HEK293 (cell line): ENCODE measurements around the gene EPAS1.

Source experiments
- CTCF ChIA-PET: fragments of 350-600 bp; formaldehyde crosslinking; extraction: SDS; loops from one replicate; lab custom pipeline; 2021; ENCODE audit warnings: antibody characterized with exemption; lab: Yijun Ruan, JAX
- POLR2A ChIA-PET: fragments of 300-600 bp; formaldehyde crosslinking; extraction: SDS; loops from one replicate; lab custom pipeline; 2020; ENCODE audit warnings: antibody characterized with exemption, inconsistent platforms; lab: Yijun Ruan, JAX
- H3K27ac ChIP-seq: fragments of 200-500 bp; sonication (Bioruptor generic); 2 replicates; pipeline ENCODE4 v1.5.1; 2014; ENCODE audit warnings: low read depth, low read length, control low read depth, inconsistent platforms; ENCODE audit errors: extremely low read depth
- H3K36me3 ChIP-seq, 2 experiments: fragments of 200-500 bp in 1 of 2; sonication (Bioruptor generic) in 1 of 2; 1 replicate in 1 of 2; 2 replicates in 1 of 2; pipeline ENCODE4 v1.5.1; 2014 to 2017; ENCODE audit warnings: inconsistent platforms in 2 of 2, low read length in 2 of 2; ENCODE audit not compliant: control insufficient read depth in 2 of 2, insufficient read depth in 1 of 2
- H3K4me1 ChIP-seq: fragments of 200-500 bp; sonication (Bioruptor generic); 2 replicates; pipeline ENCODE4 v1.5.1; 2014; ENCODE audit warnings: mild to moderate bottlenecking, low read length, inconsistent platforms; ENCODE audit not compliant: control insufficient read depth, insufficient read depth
- H3K4me3 ChIP-seq: 2 replicates; pipeline ENCODE4 v1.5.1; 2011; ENCODE audit warnings: low read depth, mild to moderate bottlenecking, control low read depth, low read length, moderate library complexity
- H3K9me3 ChIP-seq: fragments of 200-500 bp; sonication (Bioruptor generic); 2 replicates; pipeline ENCODE4 v1.5.1; 2014; ENCODE audit warnings: low read depth, low read length, inconsistent platforms; ENCODE audit not compliant: control insufficient read depth, insufficient read depth
- CTCF ChIP-seq: fragments of 450-650 bp; formaldehyde crosslinking; IDR thresholded peaks from 2 replicates; pipeline ENCODE4 v1.5.1; 2016; ENCODE audit warnings: missing biosample characterization, missing genetic modification characterization
- GFI1B ChIP-seq: fragments of 450-650 bp; formaldehyde crosslinking; IDR thresholded peaks from 2 replicates; pipeline ENCODE4 v1.5.1; 2016; ENCODE audit warnings: missing biosample characterization, missing genetic modification characterization
- HOXD13 ChIP-seq: sonication (generic); formaldehyde crosslinking; IDR thresholded peaks from 2 replicates; pipeline ENCODE4 v1.8.0; 2022; ENCODE audit warnings: missing genetic modification reagents, borderline replicate concordance
- KLF7 ChIP-seq: fragments of 450-650 bp; formaldehyde crosslinking; IDR thresholded peaks from 2 replicates; pipeline ENCODE4 v1.5.1; 2016; ENCODE audit warnings: missing biosample characterization, missing genetic modification characterization, borderline replicate concordance
- OSR2 ChIP-seq: fragments of 450-650 bp; formaldehyde crosslinking; IDR thresholded peaks from 2 replicates; pipeline ENCODE4 v1.5.1; 2016; ENCODE audit warnings: missing biosample characterization, missing genetic modification characterization
- PRDM10 ChIP-seq: fragments of 450-650 bp; formaldehyde crosslinking; IDR thresholded peaks from 2 replicates; pipeline ENCODE4 v1.5.1; 2016; ENCODE audit warnings: missing biosample characterization, missing genetic modification characterization
- PRDM2 ChIP-seq: fragments of 450-650 bp; formaldehyde crosslinking; IDR thresholded peaks from 2 replicates; pipeline ENCODE4 v1.5.1; 2016; ENCODE audit warnings: missing biosample characterization, missing genetic modification characterization, borderline replicate concordance
- PRDM6 ChIP-seq: fragments of 450-650 bp; formaldehyde crosslinking; IDR thresholded peaks from 2 replicates; pipeline ENCODE4 v1.5.1; 2017; ENCODE audit warnings: missing biosample characterization, missing genetic modification characterization
- RBAK ChIP-seq: fragments of 450-650 bp; formaldehyde crosslinking; IDR thresholded peaks from 2 replicates; pipeline ENCODE4 v1.5.1; 2016; ENCODE audit warnings: missing biosample characterization, missing genetic modification characterization
- SP7 ChIP-seq: fragments of 450-650 bp; formaldehyde crosslinking; IDR thresholded peaks from 2 replicates; pipeline ENCODE4 v1.5.1; 2016; ENCODE audit warnings: missing biosample characterization, missing genetic modification characterization
- ZNF112 ChIP-seq: fragments of 450-650 bp; formaldehyde crosslinking; IDR thresholded peaks from 2 replicates; pipeline ENCODE4 v1.5.0; 2017; ENCODE audit warnings: missing biosample characterization, missing genetic modification characterization
- ZNF121 ChIP-seq: fragments of 450-650 bp; formaldehyde crosslinking; IDR thresholded peaks from 2 replicates; pipeline ENCODE4 v1.5.1; 2016; ENCODE audit warnings: missing biosample characterization, missing genetic modification characterization
- ZNF132 ChIP-seq: fragments of 450-650 bp; formaldehyde crosslinking; IDR thresholded peaks from 2 replicates; pipeline ENCODE4 v1.5.1; 2017; ENCODE audit warnings: missing biosample characterization, missing genetic modification characterization, borderline replicate concordance
- ZNF133 ChIP-seq: fragments of 450-650 bp; formaldehyde crosslinking; IDR thresholded peaks from 2 replicates; pipeline ENCODE4 v1.5.1; 2016; ENCODE audit warnings: missing biosample characterization, missing genetic modification characterization
- ZNF184 ChIP-seq: fragments of 450-650 bp; IDR thresholded peaks from 2 replicates; pipeline ENCODE4 v1.5.1; 2018; ENCODE audit warnings: missing biosample characterization, mild to moderate bottlenecking, missing genetic modification characterization
- ZNF221 ChIP-seq: fragments of 450-650 bp; formaldehyde crosslinking; IDR thresholded peaks from 2 replicates; pipeline ENCODE4 v1.5.1; 2017; ENCODE audit warnings: missing biosample characterization, missing genetic modification characterization, borderline replicate concordance
- ZNF398 ChIP-seq: fragments of 450-650 bp; formaldehyde crosslinking; IDR thresholded peaks from 2 replicates; pipeline ENCODE4 v1.5.1; 2017; ENCODE audit warnings: missing biosample characterization, missing genetic modification characterization
- ZNF426 ChIP-seq: fragments of 450-650 bp; formaldehyde crosslinking; IDR thresholded peaks from 2 replicates; pipeline ENCODE4 v1.5.1; 2017; ENCODE audit warnings: missing biosample characterization, missing genetic modification characterization, mild to moderate bottlenecking, inconsistent platforms, moderate library complexity
- ZNF514 ChIP-seq: fragments of 450-650 bp; formaldehyde crosslinking; IDR thresholded peaks from 2 replicates; pipeline ENCODE4 v1.5.1; 2016; ENCODE audit warnings: missing biosample characterization, missing genetic modification characterization
- ZNF561 ChIP-seq: fragments of 450-650 bp; IDR thresholded peaks from 2 replicates; pipeline ENCODE4 v1.5.1; 2018; ENCODE audit warnings: missing biosample characterization, missing genetic modification characterization, borderline replicate concordance

Gene EPAS1

GRCh38 chr2:46375566-46376125 lies 78.4 kb downstream of the EPAS1 start (continued):
- TF ChIP-seq ZNF221 (tag by site-specific recombination) (no peak), ZNF398 (tag by site-specific recombination) (no peak), ZNF132 (tag by site-specific recombination) (no peak)
- TF ChIP-seq, all 188 proteins: peak for 0

GRCh38 chr2:46376586-46376985 lies 79.4 kb downstream of the EPAS1 start:
- no peaks in the 10 kb centered on the region for H3K9me3 ChIP-seq
- TF ChIP-seq RBAK (no peak), ZNF121 (tag by site-specific recombination) (no peak), HOXD13 (CRISPR knock-in tag) (no peak), PRDM10 (tag by site-specific recombination) (no peak), ZNF561 (tag by site-specific recombination) (no peak), ZNF514 (tag by site-specific recombination) (no peak), KLF7 (tag by site-specific recombination) (no peak), PRDM6 (tag by site-specific recombination) (no peak), ZNF112 (tag by site-specific recombination) (no peak), GFI1B (tag by site-specific recombination) (no peak), OSR2 (tag by site-specific recombination) (no peak), PRDM2 (tag by site-specific recombination) (no peak), ZNF133 (tag by site-specific recombination) (no peak), CTCF (tag by site-specific recombination) (no peak), SP7 (tag by site-specific recombination) (no peak), ZNF426 (tag by site-specific recombination) (no peak), ZNF184 (tag by site-specific recombination) (no peak)
- TF ChIP-seq, all 188 proteins: peak for 0
- Histone ChIP-seq H3K4me1 (peaks cover 9% of the 10 kb centered on the region), H3K36me3 (peaks cover 13 to 75% of the 10 kb centered on the region in 2 experiments), H3K27ac (no peak overlapping the region), H3K4me3 (no peak overlapping the region)
- ChIA-PET CTCF (interaction anchor here (0.5 to 0.6 kb wide), 2 partner anchors 364 to 820 kb away, joined by 3 to 4 read pairs; no protein-coding TSS in a partner anchor), POLR2A (no interaction called here)
